ENCODE results near the gene ZNF716.

The ZNF716 gene

DNA sequence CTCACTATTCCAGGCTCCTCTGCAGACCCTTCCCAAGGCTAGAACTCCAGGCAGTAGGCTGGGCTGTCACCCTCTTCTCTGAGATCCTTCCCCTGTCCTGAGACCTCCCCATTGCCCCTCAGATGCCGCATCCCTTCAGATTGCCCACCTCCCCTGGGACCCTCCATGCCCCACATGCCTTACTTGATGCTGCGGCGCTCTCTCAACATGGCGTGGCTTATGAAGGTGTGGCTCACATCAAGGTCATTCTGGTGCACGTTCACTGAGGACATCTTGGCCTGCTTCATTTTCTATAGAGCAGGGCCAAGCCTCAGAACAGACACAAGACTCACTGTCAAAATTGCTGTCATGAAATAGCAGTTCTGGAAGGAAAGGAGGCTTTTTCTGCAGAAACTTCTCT is 34.7 kb upstream of the ZNF716 start:
- no peak for DNase-seq
- no peaks in the 10 kb centered on the region for H3K27me3 ChIP-seq (replicated peaks)
- no peaks in the 10 kb centered on the region for H3K36me3 ChIP-seq (replicated peaks)
- no peak overlapping the region for H3K27ac ChIP-seq
- TF ChIP-seq, protein P1, sequence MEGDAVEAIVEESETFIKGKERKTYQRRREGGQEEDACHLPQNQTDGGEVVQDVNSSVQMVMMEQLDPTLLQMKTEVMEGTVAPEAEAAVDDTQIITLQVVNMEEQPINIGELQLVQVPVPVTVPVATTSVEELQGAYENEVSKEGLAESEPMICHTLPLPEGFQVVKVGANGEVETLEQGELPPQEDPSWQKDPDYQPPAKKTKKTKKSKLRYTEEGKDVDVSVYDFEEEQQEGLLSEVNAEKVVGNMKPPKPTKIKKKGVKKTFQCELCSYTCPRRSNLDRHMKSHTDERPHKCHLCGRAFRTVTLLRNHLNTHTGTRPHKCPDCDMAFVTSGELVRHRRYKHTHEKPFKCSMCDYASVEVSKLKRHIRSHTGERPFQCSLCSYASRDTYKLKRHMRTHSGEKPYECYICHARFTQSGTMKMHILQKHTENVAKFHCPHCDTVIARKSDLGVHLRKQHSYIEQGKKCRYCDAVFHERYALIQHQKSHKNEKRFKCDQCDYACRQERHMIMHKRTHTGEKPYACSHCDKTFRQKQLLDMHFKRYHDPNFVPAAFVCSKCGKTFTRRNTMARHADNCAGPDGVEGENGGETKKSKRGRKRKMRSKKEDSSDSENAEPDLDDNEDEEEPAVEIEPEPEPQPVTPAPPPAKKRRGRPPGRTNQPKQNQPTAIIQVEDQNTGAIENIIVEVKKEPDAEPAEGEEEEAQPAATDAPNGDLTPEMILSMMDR (IDR thresholded peaks at IDR 0.05; ENCODE audit: low read depth, low read length, missing control alignments), result no peak
- H3K4me3 ChIP-seq (ENCODE audit: low read depth, low read length), result no peak overlapping the region
- in situ Hi-C loops (cut with HindIII; ENCODE audit: low pct_ligation_motif_present, low sequenced_read_pairs), result no loop called here

DNA sequence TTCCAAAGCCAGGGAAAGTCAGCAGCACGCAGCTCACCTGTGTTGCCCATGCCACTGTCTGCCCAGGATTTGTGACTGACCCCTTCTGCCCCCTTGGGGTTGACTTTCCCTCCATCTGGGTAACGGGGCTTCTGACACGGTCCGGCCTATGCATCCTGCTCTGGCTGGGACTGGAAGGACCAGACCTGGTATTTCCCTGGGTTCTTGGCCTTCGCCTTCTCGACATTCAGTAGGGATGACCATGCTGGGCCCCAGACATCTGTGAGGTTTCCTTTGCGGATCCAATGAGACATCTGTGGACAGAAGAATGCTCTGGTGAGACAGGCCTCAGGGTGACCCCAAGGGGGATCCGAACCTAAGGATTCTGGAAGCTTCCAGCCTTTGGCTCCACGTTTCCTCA is 34.2 kb upstream of the ZNF716 start:
- no peak for DNase-seq
- TF ChIP-seq, protein P1 (IDR thresholded peaks at IDR 0.05; ENCODE audit: low read depth, low read length, missing control alignments), result no peak
- no peak overlapping the region for H3K4me3 ChIP-seq (ENCODE audit: low read depth, low read length)
- no peak overlapping the region for H3K27ac ChIP-seq
- H3K36me3 ChIP-seq (replicated peaks), result no peaks in the 10 kb centered on the region
- H3K27me3 ChIP-seq (replicated peaks), result no peaks in the 10 kb centered on the region
- in situ Hi-C loops (cut with HindIII; ENCODE audit: low pct_ligation_motif_present, low sequenced_read_pairs), result no loop called here

DNA sequence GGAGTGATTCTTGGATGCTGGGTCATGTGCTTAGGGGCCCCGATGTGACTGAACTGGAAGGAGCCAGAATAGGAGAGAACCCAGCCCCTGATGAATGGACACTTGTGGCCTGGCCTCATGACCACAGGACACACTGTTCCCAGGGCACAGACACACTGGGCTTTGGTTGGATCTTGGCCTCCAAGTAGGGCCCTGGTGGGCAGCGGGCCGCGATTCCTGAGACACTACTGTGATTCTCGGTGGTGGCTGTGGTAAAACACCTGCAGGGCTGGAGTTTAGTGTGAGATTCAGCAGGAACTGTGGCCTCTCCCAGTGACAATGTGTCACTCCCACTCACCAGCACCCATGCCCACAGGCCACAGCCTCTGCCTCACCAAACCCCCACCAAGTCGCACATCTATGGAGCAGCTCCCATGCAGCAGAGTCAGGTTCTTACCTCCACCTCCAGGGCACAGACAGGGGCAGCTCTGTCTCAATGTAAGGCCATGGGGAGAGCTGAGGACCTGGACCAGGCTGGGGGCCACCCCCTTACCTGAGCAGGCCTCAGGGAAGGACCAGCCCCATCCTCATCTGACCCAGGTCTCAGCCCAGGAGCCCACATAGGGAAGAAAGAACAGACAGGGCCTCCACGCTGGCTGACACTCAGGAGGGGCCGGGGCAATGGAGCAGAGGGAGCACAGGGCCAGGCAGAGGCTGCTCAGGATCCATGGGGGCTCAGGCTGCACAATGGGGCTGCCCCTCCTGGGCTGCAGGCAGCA is 33.2 kb upstream of the ZNF716 start:
- TF ChIP-seq, protein P1 (IDR thresholded peaks at IDR 0.05; ENCODE audit: low read depth, low read length, missing control alignments), result no peak
- Histone ChIP-seq H3K27me3 (replicated peaks) (no peaks in the 10 kb centered on the region), H3K4me3 (ENCODE audit: low read depth, low read length) (no peak overlapping the region), H3K36me3 (replicated peaks) (no peaks in the 10 kb centered on the region), H3K27ac (no peak overlapping the region)
- DNase-seq, result no peak
- in situ Hi-C loops (cut with HindIII; ENCODE audit: low pct_ligation_motif_present, low sequenced_read_pairs), result no loop called here

DNA sequence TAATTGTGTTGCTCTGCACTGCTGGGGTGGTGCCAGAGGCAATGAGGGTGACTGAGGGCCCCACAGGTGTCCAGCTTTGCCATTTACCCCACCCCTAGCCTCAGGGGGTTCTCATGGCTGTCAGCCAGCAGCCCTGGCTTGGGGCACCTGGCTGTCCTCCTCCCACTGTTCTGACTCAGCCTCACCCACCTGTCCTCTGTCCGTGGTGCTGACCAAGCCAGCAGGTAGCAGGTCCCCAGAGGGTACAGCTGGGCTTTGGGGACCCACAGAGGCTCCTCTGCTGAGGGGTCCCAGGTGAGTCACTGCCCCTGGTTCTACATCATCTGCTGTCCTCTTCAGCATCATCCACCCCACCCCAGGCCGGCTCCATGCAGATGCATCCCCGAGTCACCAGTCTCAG is 32.2 kb upstream of the ZNF716 start:
- Histone ChIP-seq H3K4me3 (ENCODE audit: low read depth, low read length) (no peak overlapping the region), H3K27me3 (replicated peaks) (no peaks in the 10 kb centered on the region), H3K27ac (no peak overlapping the region), H3K36me3 (replicated peaks) (no peaks in the 10 kb centered on the region)
- DNase-seq, result no peak
- in situ Hi-C loops (cut with HindIII; ENCODE audit: low pct_ligation_motif_present, low sequenced_read_pairs), result no loop called here
- TF ChIP-seq, protein P1 (IDR thresholded peaks at IDR 0.05; ENCODE audit: low read depth, low read length, missing control alignments), result no peak

DNA sequence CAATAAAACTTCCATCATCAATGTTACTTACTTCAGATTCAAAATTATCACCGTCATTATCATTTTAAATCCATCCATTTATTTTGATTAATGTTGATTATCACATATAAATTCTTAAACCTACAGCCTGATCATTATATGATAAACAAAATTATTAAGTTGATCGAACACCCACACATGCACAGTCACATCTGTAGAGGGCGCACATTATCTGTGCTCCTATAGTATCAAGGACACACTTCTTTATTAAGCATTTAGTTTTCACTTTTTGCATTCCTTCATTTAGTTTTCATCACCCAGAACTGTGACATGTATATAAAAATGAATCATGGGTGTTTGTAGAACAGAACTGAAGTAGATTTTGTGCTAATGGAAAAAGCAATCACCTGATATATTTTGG is 26.2 kb upstream of the ZNF716 start:
- in situ Hi-C loops (cut with HindIII; ENCODE audit: low pct_ligation_motif_present, low sequenced_read_pairs), result no loop called here
- Histone ChIP-seq H3K36me3 (replicated peaks) (no peaks in the 10 kb centered on the region), H3K27ac (no peak overlapping the region), H3K27me3 (replicated peaks) (no peaks in the 10 kb centered on the region), H3K4me3 (ENCODE audit: low read depth, low read length) (no peak overlapping the region)
- no peak for DNase-seq
- TF ChIP-seq, protein P1 (IDR thresholded peaks at IDR 0.05; ENCODE audit: low read depth, low read length, missing control alignments), result no peak

Measured in brain microvascular endothelial cell (primary cell).